Muscle layer of colon (tissue), 2 donors: Measurements from ENCODE around the gene KCNAB2.

Experiments
- H3K27ac ChIP-seq: one replicate; pipeline ENCODE4 v1.7.0; 2013; ENCODE audit warnings: low read depth, mild to moderate bottlenecking, low read length, moderate library complexity
- H3K27me3 ChIP-seq, 2 donors: one replicate each; pipeline ENCODE4 v1.7.0; 2013; ENCODE audit warnings: low read length in 2 of 2, mild to moderate bottlenecking in 2 of 2; ENCODE audit not compliant: insufficient read depth in 2 of 2, control insufficient read depth in 1 of 2
- H3K36me3 ChIP-seq: one replicate; pipeline ENCODE4 v1.7.0; 2013; ENCODE audit warnings: mild to moderate bottlenecking, low read length; ENCODE audit not compliant: insufficient read depth
- H3K4me1 ChIP-seq: one replicate; pipeline ENCODE4 v1.7.0; 2013; ENCODE audit warnings: mild to moderate bottlenecking, low read length; ENCODE audit not compliant: insufficient read depth
- H3K4me3 ChIP-seq, 2 donors: one replicate each; pipeline ENCODE4 v1.7.0; 2013; ENCODE audit warnings: low read length in 2 of 2, low read depth in 1 of 2, mild to moderate bottlenecking in 1 of 2, moderate library complexity in 1 of 2
- H3K9ac ChIP-seq: one replicate; pipeline ENCODE4 v1.7.0; 2013; ENCODE audit warnings: low read length
- H3K9me3 ChIP-seq: one replicate; pipeline ENCODE4 v1.7.0; 2013; ENCODE audit warnings: mild to moderate bottlenecking, low read length
- donor health status: abdominal sarcoma.
- donor health status: Adenocarcinoma of cecum.

The KCNAB2 gene

DNA sequence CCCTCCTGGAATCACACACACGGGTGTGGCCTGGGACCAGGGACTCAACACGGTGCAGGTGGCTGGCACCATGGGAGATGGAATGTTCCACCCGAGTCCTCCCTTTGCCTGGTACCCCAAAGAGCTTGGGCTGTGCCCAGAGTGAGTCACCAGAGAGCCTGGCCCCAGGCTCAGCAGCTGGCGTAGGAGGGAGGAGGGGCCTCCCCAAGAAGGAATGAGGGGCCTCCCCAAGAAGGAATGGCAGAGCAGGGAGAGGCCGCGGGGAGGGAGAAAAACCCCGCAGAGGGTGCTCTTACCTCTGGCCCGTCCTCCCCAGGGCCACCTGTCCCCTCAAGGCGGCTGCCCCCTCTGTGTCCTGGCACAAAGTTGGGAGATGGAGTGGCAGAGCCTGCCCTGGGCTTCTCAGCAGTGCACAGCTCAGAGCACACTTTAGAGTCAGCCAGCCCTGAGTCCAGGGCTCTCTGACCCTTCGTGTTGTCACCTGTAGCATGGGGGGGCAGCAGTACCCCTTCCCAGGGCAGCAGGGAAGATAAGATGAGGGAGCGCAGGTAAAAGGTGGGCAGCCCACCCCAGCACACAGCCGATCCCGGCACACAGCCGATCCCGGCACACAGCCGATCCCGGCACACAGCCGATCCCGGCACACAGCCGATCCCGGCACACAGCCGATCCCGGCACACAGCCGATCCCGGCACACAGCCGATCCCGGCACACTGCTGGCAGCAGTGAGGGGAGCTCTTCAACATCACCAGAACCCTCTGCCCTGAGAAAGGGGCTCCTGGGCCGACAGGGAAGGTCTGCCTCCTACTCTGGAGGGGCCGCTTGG is 20.2 kb upstream of the KCNAB2 start:
- Histone ChIP-seq H3K4me1 (no peaks in the 10 kb centered on the region), H3K27ac (no peak overlapping the region), H3K4me3 (no peak overlapping the region), H3K9me3 (no peaks in the 10 kb centered on the region), H3K27me3 (peaks cover 0 to 23% of the 10 kb centered on the region in 2 donors), H3K9ac (no peak overlapping the region), H3K36me3 (no peaks in the 10 kb centered on the region)

DNA sequence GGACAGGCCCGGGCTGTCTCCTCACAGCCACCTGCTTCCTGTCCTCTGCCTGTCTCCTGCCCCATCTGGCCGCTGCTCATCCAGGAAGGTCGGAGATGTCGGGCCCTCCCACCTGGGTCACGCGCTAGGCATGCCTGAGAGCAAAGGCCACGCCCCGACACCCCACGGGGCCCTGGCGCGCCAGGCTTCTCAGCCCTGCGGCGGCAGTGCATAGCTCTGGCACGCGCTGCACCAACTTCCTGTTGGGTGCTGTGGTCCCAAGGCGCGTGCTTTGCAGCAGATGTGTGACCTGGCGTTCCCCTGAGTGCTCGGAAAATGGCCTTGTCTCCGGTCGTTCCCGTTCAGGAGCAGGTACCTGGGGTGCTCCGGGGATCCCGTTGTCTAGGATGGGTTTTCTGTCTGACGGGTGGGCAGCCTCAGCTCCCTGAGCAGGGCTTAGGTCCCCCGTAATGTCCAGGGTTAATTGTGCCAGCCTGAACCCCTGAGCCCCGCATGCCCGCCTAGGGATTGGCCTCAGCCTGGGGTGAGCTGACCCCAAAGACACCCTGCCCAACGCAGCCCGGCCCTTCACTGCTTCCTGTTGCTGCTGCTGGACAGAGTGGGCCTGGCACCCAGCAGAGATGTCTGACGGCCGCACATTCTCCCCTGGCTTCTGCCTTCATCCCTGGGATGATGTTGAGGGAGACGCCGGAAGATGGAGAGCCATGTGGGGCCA is 19.4 kb upstream of the KCNAB2 start:
- Histone ChIP-seq H3K27me3 (peaks cover 0 to 28% of the 10 kb centered on the region in 2 donors), H3K36me3 (no peaks in the 10 kb centered on the region), H3K4me1 (no peaks in the 10 kb centered on the region), H3K9ac (no peak overlapping the region), H3K4me3 (no peak overlapping the region), H3K27ac (no peak overlapping the region), H3K9me3 (no peaks in the 10 kb centered on the region)

DNA sequence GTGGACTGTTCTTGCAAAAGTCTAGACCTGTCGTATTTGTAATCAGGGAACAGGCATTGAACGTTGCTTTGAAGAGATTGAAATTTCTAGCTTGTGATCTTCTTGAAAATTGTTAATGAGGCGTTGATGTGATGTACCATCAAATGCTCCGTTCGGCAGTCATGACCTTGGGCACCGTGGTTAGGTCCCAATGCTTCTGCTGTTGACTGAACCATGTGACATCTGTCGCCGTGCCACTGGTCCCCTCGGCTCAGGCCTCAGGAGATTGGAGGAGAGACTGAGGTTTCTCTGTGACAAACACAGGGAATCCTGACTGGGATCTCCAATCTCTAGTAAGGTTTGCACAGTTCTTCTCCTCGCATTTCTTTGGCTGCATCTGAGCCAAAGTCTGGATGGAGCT is 18.1 kb upstream of the KCNAB2 start:
- H3K4me3 ChIP-seq, result no peak overlapping the region
- peaks cover 0 to 31% of the 10 kb centered on the region in 2 donors for H3K27me3 ChIP-seq
- H3K4me1 ChIP-seq, result no peaks in the 10 kb centered on the region
- no peak overlapping the region for H3K27ac ChIP-seq
- no peak overlapping the region for H3K9ac ChIP-seq
- H3K9me3 ChIP-seq, result no peaks in the 10 kb centered on the region
- H3K36me3 ChIP-seq, result no peaks in the 10 kb centered on the region

DNA sequence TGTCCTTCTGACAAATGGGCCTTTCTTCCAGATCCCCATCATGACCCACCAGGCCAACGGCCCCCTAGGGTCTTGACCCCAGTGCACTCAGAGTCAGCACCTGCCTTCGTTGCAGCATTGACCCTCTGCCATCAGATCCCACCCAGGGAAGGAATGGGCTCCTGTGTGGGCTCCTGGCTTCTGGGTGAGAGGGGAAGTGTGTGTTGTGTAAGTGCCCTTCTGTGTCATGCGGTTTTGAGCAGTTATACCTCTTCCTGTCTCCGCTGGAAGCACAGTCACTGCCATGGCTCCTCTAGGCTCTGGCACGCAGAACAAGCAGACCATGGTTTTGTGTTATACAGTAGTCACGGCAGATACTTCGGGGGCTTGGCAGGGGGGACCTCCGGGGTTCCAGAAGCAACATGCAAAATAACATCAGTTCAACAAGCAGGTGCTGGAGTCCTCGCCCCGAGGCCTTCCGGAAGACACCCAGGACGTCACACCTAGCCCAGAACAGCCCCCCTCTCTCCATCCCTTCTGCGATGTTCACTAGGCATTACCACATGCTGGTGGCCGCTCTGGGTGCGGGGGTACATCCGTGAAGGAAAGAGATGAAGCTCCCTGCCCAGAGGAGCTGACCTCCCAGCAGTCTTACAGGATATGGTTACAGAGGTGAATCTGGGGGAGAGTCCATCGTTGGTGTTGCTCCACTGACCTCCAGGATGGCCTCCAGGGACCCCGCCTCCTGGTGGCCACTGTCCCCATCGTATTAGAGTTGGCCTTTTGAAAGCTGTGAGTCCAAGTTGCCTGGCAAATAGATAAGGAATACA is 17.4 kb upstream of the KCNAB2 start:
- no peak overlapping the region for H3K4me3 ChIP-seq

DNA sequence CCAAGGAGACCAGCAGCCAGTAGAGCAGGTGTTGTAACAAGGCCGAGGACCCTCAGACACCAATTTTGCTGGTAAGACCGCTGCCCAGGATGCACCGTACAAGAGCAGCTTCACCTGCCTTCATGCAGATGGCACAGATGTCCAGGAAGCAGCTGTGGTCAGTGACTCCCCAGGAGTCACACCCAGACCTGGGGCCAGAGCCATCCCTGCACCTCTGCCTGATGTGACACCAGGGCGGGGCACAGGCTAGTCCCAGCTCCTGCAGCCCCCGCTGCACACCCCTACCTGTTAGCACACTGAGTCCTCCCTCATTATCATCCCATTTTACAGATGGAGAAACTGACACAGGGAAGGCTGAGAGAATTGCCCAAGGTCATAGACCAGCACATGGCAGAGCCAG is 16.3 kb upstream of the KCNAB2 start:
- no peak overlapping the region for H3K4me3 ChIP-seq
- H3K27me3 ChIP-seq, result peaks cover 0 to 31% of the 10 kb centered on the region in 2 donors
- H3K9me3 ChIP-seq, result no peaks in the 10 kb centered on the region
- H3K36me3 ChIP-seq, result no peaks in the 10 kb centered on the region
- no peaks in the 10 kb centered on the region for H3K4me1 ChIP-seq
- no peak overlapping the region for H3K9ac ChIP-seq
- no peak overlapping the region for H3K27ac ChIP-seq

More for the DNA sequence above, 17.4 kb upstream of the KCNAB2 start:
- peaks cover 0 to 31% of the 10 kb centered on the region in 2 donors for H3K27me3 ChIP-seq
- H3K4me1 ChIP-seq, result no peaks in the 10 kb centered on the region
- no peak overlapping the region for H3K27ac ChIP-seq
- no peaks in the 10 kb centered on the region for H3K9me3 ChIP-seq
- H3K36me3 ChIP-seq, result no peaks in the 10 kb centered on the region
- H3K9ac ChIP-seq, result no peak overlapping the region

DNA sequence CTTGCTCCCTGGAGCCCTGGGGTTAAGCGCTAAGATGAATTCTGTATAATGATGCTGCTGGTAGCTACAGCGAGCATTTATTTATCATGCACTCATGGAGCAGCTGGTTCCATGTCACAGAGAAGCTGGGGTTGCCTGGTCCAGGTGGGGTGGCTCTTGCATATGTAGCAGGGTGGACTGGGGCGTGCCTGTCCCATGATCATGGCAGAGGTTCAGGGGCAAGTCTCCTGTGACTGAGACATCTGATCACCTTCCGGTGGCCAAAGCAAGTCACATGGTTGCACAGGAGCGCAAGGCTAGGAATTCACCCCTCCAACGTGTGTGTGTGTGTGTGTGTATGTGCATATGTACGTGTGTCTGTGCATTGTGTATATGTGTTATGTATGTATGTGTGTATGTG is 15.6 kb upstream of the KCNAB2 start:
- no peak overlapping the region for H3K27ac ChIP-seq
- no peak overlapping the region for H3K9ac ChIP-seq
- peaks cover 0 to 27% of the 10 kb centered on the region in 2 donors for H3K27me3 ChIP-seq
- no peaks in the 10 kb centered on the region for H3K36me3 ChIP-seq
- no peaks in the 10 kb centered on the region for H3K9me3 ChIP-seq
- no peaks in the 10 kb centered on the region for H3K4me1 ChIP-seq
- H3K4me3 ChIP-seq, result no peak overlapping the region

DNA sequence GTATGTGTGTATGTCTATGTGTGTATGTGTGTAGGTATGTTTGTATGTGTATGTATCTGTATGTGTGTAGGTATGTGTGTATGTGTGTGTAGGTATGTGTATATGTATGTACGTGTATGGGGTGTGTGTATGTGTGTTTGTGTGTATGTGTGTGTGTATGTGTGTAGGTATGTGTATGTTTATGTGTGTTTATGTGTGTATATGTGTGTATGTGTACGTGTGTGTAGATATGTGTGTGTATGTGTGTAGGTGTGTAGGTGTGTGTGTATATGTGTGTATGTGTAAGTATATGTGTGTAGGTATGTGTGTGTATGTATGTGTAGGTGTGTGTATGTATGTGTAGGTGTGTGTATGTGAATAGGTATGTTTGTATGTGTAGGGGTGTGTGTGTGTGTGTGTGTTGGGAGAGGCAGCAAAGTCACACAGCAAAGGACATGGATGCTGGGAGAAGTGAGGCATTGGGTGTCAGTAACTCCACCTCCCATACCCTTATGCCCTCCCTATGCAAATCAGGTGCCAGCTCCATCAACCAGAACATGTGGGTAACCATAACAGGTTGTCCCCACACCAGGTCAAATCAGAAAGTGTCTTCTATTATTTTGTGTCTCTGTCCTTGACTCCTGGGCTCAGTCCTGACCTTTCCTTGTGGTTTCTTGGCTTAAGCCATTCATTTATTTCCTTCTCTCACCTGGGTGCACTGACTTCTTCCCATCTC is 15.0 kb upstream of the KCNAB2 start:
- no peaks in the 10 kb centered on the region for H3K36me3 ChIP-seq
- H3K27me3 ChIP-seq, result peaks cover 0 to 21% of the 10 kb centered on the region in 2 donors
- H3K9me3 ChIP-seq, result no peaks in the 10 kb centered on the region
- no peaks in the 10 kb centered on the region for H3K4me1 ChIP-seq
- no peak overlapping the region for H3K27ac ChIP-seq
- no peak overlapping the region for H3K4me3 ChIP-seq
- H3K9ac ChIP-seq, result no peak overlapping the region

DNA sequence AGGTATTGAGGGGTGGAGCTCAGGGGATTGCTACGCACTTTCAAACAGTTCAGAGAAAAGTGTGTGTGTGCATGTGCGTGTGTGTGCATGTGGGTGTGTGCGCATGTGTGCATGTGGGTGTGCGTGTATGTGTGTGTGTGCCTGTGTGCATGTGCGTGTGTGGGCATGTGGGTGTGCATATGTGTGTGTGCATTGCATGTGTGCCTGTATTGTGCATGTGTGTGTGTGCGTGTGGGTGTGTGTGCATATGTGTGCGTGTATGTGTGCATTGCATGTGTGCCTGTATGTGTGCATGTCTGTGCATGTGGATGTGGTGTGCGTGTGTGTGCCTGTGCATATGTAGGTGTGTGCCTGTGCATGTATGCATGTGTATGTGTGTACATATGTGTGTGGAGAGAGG is 12.6 kb upstream of the KCNAB2 start:
- no peak overlapping the region for H3K27ac ChIP-seq
- H3K36me3 ChIP-seq, result no peaks in the 10 kb centered on the region
- H3K27me3 ChIP-seq, result peaks cover 0 to 8% of the 10 kb centered on the region in 2 donors
- H3K4me1 ChIP-seq, result no peaks in the 10 kb centered on the region
- no peaks in the 10 kb centered on the region for H3K9me3 ChIP-seq
- no peak overlapping the region for H3K4me3 ChIP-seq
- H3K9ac ChIP-seq, result no peak overlapping the region

DNA sequence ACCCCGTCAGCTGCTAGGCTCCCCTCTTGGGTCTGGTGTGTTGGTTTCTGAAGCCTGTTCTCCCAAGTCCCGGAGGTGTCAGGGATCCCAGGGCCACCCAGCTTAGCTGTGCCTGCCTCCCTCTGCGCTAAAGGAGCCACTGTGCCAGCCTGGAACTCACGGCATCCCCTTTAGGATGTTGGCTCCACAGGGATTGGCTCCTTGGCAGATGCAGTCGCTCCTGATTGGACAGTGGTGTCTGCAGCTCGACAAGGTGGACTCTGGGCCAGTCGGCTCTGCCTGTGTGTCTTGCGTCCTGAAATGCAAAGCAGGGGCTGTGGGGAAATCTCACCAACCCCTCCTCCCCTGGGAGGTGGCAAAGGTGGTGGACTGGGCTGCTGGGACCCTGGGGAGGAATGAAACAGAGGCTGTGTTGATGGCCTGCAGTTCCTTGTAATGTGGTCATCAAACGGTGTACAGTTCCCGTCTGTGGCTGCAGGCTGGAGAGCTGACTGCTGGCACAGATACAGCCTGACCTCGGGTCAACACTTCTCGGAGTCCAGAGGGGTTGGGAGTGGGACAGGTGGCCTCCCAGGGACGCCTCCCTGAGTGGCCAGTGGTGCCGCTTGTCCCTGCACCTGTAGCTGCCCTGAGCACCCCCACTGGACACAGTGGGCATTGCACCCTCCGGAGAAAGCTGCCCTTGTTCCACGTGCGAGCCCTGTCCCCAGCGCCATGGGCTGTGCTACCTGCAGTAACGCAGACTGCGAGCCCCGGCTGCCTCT is 11.5 kb upstream of the KCNAB2 start:
- Histone ChIP-seq H3K27ac (no peak overlapping the region), H3K9ac (no peak overlapping the region), H3K4me3 (no peak overlapping the region), H3K36me3 (no peaks in the 10 kb centered on the region), H3K27me3 (peaks cover 0 to 8% of the 10 kb centered on the region in 2 donors), H3K4me1 (no peaks in the 10 kb centered on the region), H3K9me3 (no peaks in the 10 kb centered on the region)

DNA sequence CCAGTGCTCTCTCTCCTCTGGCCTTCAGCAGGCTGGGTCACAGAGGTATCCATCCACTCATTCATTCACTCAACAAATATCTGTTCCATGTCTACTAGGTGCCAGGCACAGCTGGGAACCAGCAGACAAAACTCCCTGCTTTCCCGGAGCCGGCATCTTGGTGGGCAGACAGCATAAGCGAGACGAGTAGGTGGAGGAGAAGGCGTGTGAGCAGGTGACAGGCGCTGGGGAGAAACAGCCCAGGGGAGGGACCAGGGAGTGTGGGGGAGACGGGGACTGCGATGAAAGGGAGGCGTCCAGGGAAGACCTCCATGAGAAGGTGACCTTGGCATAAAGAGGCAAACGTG is 11.0 kb upstream of the KCNAB2 start:
- no peak overlapping the region for H3K27ac ChIP-seq
- no peaks in the 10 kb centered on the region for H3K36me3 ChIP-seq
- H3K4me1 ChIP-seq, result no peaks in the 10 kb centered on the region
- peaks cover 0 to 8% of the 10 kb centered on the region in 2 donors for H3K27me3 ChIP-seq
- no peak overlapping the region for H3K4me3 ChIP-seq
- H3K9ac ChIP-seq, result no peak overlapping the region
- H3K9me3 ChIP-seq, result no peaks in the 10 kb centered on the region
